GM21737 (cell line): ENCODE results near the gene MOV10.

Source experiments
- ATAC-seq: cut with Tn5 transposase; IDR thresholded peaks from one replicate; pipeline ENCODE4 v1.9.1; 2021; ENCODE audit warnings: mild to moderate bottlenecking, moderate library complexity; ENCODE audit not compliant: unreplicated experiment

Gene MOV10

DNA sequence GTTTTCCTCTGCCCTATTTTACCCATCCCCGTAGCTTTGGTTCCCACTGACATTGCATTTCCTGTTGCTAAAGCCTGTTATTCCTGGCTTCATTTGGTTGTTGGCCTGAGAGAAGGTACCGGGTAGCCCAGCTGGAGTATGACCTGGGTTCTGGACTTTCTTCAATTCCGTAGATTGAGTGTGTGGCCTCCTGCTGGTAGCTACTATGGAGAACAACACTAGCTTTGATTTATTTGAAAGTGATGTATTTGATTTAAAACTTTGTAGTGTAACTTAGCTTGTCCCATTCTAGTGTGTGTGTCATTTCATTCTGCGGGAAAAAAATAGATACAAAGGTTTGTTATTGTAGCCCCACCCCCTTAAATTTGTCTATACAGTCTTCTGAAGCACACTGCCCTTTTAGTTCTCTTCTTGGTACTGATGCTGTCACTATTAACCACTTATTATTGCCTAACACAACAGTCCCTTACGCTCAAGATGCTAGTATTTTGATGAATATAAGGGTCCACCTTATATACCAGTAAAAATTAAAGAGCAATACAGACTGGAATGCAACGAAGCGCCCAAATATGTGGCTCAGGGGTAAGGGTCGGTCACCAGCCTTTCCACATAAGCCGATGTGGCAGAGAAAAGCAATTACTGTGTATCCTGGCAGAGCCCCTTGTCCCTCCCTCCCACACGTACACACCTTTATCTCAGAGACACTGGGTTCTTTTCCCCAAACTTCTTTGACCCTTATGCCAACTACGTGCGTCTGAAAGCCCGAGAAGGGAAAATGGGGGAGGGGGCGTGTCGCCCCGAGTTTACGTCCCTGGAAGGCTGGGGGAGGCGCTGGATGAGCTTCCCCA, 643 bp upstream of the MOV10 start:
- no peak for ATAC-seq

DNA sequence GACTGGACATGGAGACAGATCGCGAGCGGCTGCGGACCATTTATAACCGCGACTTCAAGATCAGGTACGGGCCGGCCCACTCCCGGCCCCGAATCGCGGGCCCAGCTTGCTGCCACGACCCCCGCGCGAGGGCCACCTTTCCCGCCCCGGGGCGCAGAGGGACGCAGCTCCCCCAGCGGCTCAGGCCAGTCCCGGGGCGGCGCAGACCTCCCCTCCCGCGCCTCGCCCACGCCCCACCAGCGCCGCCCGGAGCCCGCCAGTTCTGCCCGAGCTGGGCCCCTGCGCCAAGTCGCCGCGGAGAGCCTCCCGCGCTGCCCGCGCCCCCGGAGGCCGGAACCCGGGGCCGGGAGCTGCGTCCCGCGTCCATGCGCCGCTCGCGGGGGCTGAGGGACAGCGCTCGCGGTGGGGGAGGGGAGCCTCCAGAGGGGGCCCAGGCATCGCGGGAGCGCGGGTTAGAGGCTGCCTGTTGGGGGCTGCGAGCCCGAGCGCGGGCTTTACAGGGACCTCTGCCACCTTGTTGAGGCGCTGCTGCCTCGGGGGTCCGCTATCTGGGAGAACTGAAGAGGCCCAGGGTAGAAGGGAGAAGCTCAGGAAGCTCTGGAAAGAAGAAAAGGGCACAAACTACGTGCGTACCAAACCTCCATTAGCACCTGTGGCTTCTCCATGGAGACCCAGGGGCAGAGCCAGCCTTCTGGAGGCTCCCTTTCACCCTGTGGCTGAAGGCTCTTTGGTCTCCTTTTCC, 698 bp downstream of the MOV10 start:
- ATAC-seq: peak; percentile 33

- no peak for ATAC-seq
These were observed 1.4 kb downstream of the MOV10 start for GRCh38 chr1:112675728-112676381.

DNA sequence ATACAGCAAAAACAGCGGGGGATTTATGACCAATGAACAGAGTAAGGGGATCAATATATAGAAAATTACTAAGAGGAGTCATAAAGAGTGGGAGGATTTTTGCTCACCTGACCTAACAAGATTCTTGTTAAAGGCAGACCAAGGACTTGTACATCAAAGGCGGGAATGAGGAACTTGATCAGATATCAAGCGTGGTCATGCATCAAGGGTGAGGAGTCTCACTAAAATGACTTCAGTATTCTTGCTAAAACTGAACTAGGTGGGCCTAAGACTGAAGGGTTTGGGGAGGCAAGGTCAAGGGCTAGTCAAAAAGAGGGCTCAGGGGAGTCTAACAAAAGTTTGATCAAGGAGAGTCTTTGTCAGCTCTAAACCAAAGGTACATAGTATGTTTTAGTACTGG, 2.1 kb downstream of the MOV10 start:
- ATAC-seq: no peak

GRCh38 chr1:112677501-112677900, 3.0 kb downstream of the MOV10 start:
- ATAC-seq: no peak

GRCh38 chr1:112678605-112679004, 4.1 kb downstream of the MOV10 start:
- no peak for ATAC-seq

DNA sequence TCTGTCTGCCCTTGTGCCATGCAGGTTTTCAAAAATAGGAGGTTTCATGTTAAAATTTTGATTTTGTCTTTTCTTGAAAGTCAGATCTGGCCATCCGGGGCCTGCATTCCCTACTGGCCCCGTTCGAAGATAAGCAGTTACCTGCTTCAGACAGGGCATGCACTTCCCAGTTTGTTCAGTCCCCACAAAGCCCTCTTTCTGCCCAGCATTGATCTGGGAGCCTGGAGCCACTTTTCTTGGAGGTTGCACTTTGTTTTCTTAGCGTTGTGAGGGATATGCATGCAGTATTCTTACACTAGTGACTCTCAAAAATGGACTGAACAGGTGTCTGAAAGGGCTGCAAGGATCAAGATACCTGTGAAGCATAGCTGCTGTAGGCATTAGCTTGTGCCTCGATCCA, 11.5 kb downstream of the MOV10 start:
- ATAC-seq: no peak

DNA sequence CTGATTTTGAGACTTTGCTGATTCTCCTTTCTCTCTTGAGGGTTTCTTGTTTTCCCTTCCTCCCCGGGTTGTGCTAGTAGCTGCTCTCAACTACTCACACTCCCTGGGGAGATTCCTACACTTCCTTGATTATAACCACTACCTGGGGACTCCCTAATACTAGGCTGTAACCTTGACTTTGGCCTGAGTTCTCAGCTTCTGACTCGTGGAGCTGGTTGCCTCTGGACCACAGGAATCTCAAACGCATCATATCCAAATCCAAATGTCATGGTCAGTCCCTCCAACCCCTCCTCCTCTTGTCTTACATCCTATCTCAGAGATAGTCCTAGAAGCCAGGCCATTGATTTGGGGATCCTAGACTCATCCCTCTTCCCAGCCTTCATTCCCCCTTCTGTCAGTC, 12.0 kb downstream of the MOV10 start:
- no peak for ATAC-seq

DNA sequence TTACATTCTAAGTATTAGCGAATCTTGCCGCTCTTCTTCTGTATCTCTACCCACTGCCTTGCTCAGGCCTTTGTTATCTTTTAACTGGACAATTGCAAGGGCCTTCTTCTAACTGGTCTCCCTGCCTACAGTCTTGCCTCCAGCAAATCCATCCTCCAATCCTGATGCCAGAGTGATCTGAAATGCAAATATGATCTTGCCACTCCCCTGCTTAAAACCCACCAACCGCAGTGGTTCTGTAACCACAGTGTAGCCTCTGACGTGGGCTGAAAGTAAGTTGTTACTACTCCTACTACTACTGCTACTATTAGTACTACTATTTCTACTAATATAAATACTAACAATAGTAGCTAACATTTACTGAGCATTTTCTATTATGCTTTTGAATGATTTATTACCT, 12.4 kb downstream of the MOV10 start:
- ATAC-seq: no peak

DNA sequence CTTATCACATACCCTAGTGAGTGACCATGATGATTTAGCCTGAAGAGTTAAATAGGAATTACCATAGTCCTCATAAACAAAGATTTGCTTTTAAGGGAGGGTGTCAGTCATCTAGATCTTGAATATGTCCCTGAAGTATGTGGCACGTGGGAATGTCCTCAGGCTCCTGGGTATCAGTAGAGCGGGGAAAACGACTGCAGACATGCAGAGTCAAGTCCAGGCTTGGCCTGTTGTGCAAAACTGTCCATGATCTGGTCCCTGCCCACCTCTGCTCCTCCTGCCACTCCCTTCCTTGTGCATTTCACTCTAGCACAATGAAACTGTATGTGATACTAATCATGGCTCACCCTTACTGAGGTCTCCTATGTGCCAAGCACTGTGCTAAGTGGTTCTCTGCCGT, 12.9 kb downstream of the MOV10 start:
- no peak for ATAC-seq

GRCh38 chr1:112687785-112688496, 13.5 kb downstream of the MOV10 start:
- ATAC-seq: no peak

- no peak for ATAC-seq
These were observed 14.3 kb downstream of the MOV10 start for GRCh38 chr1:112688781-112689193.

DNA sequence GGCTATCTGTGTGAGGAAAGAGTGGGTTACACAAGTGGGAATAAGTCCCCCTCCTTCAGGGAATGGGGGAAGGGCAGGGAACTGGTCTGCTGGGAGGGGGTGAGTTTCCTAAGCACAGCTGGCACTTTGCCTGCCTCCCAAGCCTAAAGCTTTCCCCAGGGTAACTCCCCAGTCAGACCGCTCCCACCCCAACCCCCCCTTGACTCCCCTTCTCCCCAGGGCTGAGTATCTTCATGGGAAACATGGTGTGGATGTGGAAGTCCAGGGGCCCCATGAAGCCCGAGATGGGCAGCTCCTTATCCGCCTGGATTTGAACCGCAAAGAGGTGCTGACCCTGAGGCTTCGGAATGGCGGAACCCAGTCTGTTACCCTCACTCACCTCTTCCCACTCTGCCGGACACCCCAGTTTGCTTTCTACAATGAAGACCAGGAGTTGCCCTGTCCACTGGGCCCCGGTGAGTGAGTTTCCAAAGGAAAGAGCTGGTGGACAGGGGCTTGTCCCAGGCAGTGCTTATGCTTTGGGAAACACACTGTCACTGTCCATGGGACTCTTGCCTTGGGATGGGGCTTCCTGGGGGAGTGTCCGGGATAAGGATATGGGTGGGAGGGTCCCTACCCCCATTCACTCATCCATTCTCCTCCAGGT, 14.9 kb downstream of the MOV10 start:
- no peak for ATAC-seq

- ATAC-seq: no peak
These were observed 15.4 kb downstream of the MOV10 start for GRCh38 chr1:112689842-112690237.

DNA sequence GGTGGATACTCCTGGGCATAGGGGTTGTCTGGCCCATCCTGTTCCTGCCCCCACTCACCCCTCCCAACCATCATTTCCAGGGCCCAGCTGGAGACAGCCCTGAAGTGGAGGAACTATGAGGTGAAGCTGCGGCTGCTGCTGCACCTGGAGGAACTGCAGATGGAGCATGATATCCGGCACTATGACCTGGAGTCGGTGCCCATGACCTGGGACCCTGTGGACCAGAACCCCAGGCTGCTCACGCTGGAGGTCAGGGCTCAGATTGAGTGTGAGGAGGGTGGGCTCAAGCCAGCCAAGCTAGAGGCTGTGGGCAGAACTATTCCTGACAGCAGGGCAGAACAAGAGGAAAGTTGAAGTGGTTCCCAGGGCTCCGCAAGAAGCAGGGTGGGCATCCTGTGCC, 18.2 kb downstream of the MOV10 start:
- ATAC-seq: no peak

DNA sequence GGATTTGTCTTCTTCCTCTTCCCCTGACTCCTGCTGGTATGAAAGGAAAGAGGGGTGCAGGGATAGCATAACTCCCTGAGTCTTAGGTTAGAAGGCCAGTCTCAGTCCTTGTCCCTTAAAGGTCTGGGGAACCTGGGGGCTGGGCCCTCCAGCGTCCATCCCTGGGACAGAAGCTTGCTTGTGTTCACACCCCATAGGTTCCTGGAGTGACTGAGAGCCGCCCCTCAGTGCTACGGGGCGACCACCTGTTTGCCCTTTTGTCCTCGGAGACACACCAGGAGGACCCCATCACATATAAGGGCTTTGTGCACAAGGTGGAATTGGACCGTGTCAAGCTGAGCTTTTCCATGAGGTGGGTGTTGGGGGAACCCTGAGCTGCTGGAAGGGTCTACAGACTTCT, 19.4 kb downstream of the MOV10 start:
- no peak for ATAC-seq

DNA sequence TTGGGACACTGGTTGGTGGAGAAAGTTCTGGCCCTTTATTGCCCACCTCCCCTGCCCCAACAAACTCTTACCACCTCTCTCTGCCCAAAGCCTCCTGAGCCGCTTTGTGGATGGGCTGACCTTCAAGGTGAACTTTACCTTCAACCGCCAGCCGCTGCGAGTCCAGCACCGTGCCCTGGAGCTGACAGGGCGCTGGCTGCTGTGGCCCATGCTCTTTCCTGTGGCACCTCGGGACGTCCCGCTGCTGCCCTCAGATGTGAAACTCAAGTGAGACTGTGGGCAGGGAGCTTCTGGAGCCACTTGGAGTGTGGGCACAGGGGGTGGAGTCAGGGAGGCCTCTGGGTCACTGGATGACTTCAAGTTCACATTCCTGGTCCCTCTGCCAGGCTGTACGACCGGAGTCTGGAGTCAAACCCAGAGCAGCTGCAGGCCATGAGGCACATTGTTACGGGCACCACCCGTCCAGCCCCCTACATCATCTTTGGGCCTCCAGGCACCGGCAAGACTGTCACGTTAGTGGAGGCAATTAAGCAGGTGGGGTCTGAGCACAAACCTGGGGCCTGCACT, 20.0 kb downstream of the MOV10 start:
- no peak for ATAC-seq

GRCh38 chr1:112695276-112695675, 20.8 kb downstream of the MOV10 start:
- no peak for ATAC-seq

GRCh38 chr1:112696578-112697314, 22.3 kb downstream of the MOV10 start:
- no peak for ATAC-seq

DNA sequence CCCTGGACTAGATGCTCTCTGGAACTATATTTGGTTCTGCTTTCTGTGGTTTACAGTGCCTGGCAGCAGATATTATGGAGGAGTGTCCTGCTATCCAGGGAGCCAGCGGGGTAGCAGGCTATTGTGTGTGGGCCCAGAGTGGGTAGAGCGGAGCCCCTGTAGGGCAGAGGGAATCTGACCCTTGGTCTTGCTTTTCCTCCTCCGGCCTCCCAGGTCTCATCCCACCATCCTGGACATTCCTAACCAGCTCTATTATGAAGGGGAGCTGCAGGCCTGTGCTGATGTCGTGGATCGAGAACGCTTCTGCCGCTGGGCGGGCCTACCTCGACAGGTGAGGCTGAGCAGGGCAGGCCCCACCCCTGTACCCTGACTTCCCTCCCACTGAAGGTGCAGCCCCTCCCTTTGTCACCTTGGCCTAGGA, 23.3 kb downstream of the MOV10 start:
- no peak for ATAC-seq
